Small intestine (tissue), 7 donors: Measurements from ENCODE around the gene RUNX2. TPM values are rescaled to one million over a fixed set of nuclear protein-coding genes. Genes with fewer than 3 reads are reported as not detected.
A peak's percentile ranks its signal among the peaks of the same experiment; 100 is the strongest.

Experiments used
- DNase-seq, 2 donors: peaks; one replicate each; pipeline versions ENCODE4 v3.0.0 to v3.0.0-alpha.2; 2013
- FAIRE-seq: peaks from 2 replicates; lab custom pipeline; 2012; peaks lifted over from hg19 to GRCh38; lab: Jason Lieb, UNC
- H3K27ac ChIP-seq, 3 donors: one replicate each; pipeline ENCODE4 v1.5.1; 2013; ENCODE audit warnings: low read length in 2 of 3, mild to moderate bottlenecking in 2 of 3, control low read depth in 1 of 3, inconsistent platforms in 1 of 3, low read depth in 1 of 3, moderate library complexity in 1 of 3
- H3K27me3 ChIP-seq, 3 donors: one replicate each; pipeline ENCODE4 v1.6.1; 2013; ENCODE audit warnings: low read length in 3 of 3, inconsistent platforms in 1 of 3; ENCODE audit not compliant: control insufficient read depth in 3 of 3, insufficient read depth in 3 of 3
- H3K36me3 ChIP-seq, 3 donors: one replicate each; pipeline ENCODE4 v1.6.1; 2013; ENCODE audit warnings: low read length in 3 of 3, inconsistent platforms in 1 of 3, low read depth in 1 of 3, mild to moderate bottlenecking in 1 of 3, moderate library complexity in 1 of 3; ENCODE audit not compliant: control insufficient read depth in 3 of 3, insufficient read depth in 2 of 3
- H3K4me1 ChIP-seq, 3 donors: one replicate each; pipeline ENCODE4 v1.6.1; 2013; ENCODE audit warnings: low read length in 2 of 3, inconsistent platforms in 1 of 3, low read depth in 1 of 3, mild to moderate bottlenecking in 1 of 3, moderate library complexity in 1 of 3; ENCODE audit not compliant: control insufficient read depth in 3 of 3, insufficient read depth in 2 of 3
- H3K4me3 ChIP-seq, 3 donors: one replicate each; pipeline ENCODE4 v1.5.1; 2013; ENCODE audit warnings: low read length in 3 of 3, control low read depth in 1 of 3, inconsistent platforms in 1 of 3, low read depth in 1 of 3, mild to moderate bottlenecking in 1 of 3, moderate library complexity in 1 of 3
- H3K9me3 ChIP-seq, 2 donors: one replicate each; pipeline ENCODE4 v1.6.1; 2013; ENCODE audit warnings: low read depth in 1 of 2, low read length in 1 of 2; ENCODE audit not compliant: control insufficient read depth in 2 of 2, insufficient read depth in 1 of 2
- WGBS, 3 donors: extraction: QIAGEN DNeasy Blood & Tissue Kit; methylation state at CpG; one replicate each; pipeline ENCODE4 v1.1.7; 2013; 5-methylcytosine and 5-hydroxymethylcytosine counted together
- polyA plus RNA-seq, 4 donors: library from polyadenylated mRNA; stranded (reverse) in 3 of 4; unstranded in 1 of 4; fragments of 200-250 nt in 3 of 4; fragments of 120-200 nt in 1 of 4; gene quantifications; one replicate each; pipeline versions ENCODE4 v1.2.1 to v1.2.3, GENCODE V29; 2013
- donor health status: healthy with polysubstance abuse.
- donor health status: control.
- donor health status: control.
- donor health status: Bipolar disorder and iron deficiency.
- donor health status: healthy.

Gene RUNX2
- polyA plus RNA-seq, 4 donors: under 0.01 to 2.5 (median 0.94) TPM

DNA sequence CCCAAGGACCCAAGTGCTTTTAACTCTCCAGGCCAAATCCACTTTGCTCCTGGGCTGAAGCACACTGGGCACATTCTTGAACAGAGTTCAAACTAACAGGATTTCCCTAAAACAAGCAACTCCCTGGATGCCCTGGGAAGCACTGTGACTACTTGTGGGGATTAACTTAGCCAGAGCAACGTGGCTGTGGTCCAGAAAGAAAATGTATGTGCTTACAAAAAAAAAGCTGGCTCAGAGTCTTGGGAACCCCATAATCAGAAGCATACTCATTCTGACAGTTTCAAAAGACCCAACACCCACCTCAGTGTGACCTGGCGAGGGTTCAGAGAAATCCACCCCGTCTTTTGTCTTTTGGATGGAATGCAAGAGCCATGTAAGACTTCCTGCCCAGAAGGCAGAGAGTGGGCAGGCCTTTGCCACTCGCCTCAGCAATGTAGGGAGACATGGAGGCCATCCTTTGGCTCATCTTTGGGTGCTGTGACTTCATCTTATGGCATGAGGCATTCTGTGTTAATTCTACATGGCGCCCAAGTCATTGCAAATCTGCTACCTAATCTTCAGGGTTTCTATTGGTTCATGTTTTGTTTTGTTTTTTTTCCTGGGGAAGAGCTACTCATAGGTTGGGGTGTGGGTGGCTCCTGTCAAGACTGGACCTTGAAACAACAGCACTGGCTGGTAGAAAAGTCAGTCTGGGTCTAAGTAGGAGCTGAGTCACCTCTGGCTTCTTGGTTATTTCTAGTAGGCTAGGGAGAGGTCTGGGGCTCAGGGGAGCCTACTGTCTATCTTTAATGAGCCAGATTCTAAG is 298.2 kb downstream of the RUNX2 start:
- FAIRE-seq: no peak
- DNase-seq: no peak
- Histone ChIP-seq H3K27me3 (no peaks in the 10 kb centered on the region), H3K4me1 (peaks cover 0 to 3% (median 0%) of the 10 kb centered on the region in 3 donors), H3K9me3 (no peaks in the 10 kb centered on the region), H3K36me3 (no peaks in the 10 kb centered on the region), H3K27ac (no peak overlapping the region), H3K4me3 (no peak overlapping the region)
- 71 to 82% (median 79%) methylated on average over 5 of the region's 5 CpGs for WGBS, 3 donors

- Histone ChIP-seq H3K9me3 (no peaks in the 10 kb centered on the region), H3K36me3 (no peaks in the 10 kb centered on the region), H3K27ac (peak overlapping the region in 1 of 3 donors; percentile 53), H3K4me3 (no peak overlapping the region), H3K27me3 (no peaks in the 10 kb centered on the region), H3K4me1 (peaks cover 0 to 3% (median 0%) of the 10 kb centered on the region in 3 donors)
- FAIRE-seq (no peak), DNase-seq (no peak)
- 59 to 81% (median 65%) methylated on average over 2 of the region's 2 CpGs for WGBS, 3 donors
Measured at GRCh38 chr6:45630314-45630713, 302.2 kb downstream of the RUNX2 start.

GRCh38 chr6:45630801-45631200 is 302.7 kb downstream of the RUNX2 start:
- 76 to 86% (median 81%) methylated on average over 4 of the region's 4 CpGs for WGBS, 3 donors
- H3K36me3 ChIP-seq: no peaks in the 10 kb centered on the region
- H3K27me3 ChIP-seq: no peaks in the 10 kb centered on the region
- FAIRE-seq (no peak), DNase-seq (no peak)
- H3K27ac ChIP-seq: peak overlapping the region in 1 of 3 donors; percentile 53
- H3K4me1 ChIP-seq: peaks cover 0 to 3% (median 0%) of the 10 kb centered on the region in 3 donors
- no peaks in the 10 kb centered on the region for H3K9me3 ChIP-seq
- no peak overlapping the region for H3K4me3 ChIP-seq

- WGBS, 3 donors: 88 to 92% (median 91%) methylated on average over 3 of the region's 3 CpGs
- FAIRE-seq: no peak
Measured at GRCh38 chr6:45631396-45631795, 303.3 kb downstream of the RUNX2 start.

GRCh38 chr6:45633272-45633908 is 305.3 kb downstream of the RUNX2 start:
- 72 to 81% (median 78%) methylated on average over 6 of the region's 6 CpGs for WGBS, 3 donors
- no peaks in the 10 kb centered on the region for H3K36me3 ChIP-seq
- FAIRE-seq (no peak), DNase-seq (no peak)
- H3K4me1 ChIP-seq: peaks cover 0 to 3% (median 0%) of the 10 kb centered on the region in 3 donors
- H3K9me3 ChIP-seq: no peaks in the 10 kb centered on the region
- no peak overlapping the region for H3K4me3 ChIP-seq
- no peak overlapping the region for H3K27ac ChIP-seq
- H3K27me3 ChIP-seq: no peaks in the 10 kb centered on the region

More at GRCh38 chr6:45631396-45631795, 303.3 kb downstream of the RUNX2 start:
- Histone ChIP-seq H3K9me3 (no peaks in the 10 kb centered on the region), H3K27ac (no peak overlapping the region), H3K4me3 (no peak overlapping the region), H3K27me3 (no peaks in the 10 kb centered on the region), H3K36me3 (no peaks in the 10 kb centered on the region), H3K4me1 (peaks cover 0 to 3% (median 0%) of the 10 kb centered on the region in 3 donors)
- no peak for DNase-seq

DNA sequence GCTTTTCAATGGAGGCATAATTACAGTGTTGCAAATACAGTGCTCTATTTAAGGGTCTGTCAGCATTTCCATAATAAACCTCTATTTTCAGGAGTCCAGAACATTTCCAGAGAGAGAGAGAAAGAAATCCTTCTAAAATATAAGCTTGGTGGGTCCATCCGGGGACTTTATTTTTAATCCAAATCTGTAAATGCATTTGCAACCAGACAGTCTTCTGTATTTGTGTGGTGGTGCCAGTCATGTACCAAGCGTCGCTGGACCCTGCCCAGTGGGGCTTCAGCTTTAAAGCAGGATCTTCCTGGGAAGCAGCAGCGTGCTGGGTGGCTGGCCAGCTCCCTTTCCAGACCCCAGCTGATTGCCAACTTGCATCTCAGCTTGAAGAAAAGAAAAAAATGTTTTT is 306.1 kb downstream of the RUNX2 start:
- DNase-seq (no peak), FAIRE-seq (no peak)
- Histone ChIP-seq H3K4me1 (peaks cover 0 to 3% (median 0%) of the 10 kb centered on the region in 3 donors), H3K27me3 (no peaks in the 10 kb centered on the region), H3K4me3 (no peak overlapping the region), H3K27ac (no peak overlapping the region), H3K9me3 (no peaks in the 10 kb centered on the region), H3K36me3 (no peaks in the 10 kb centered on the region)
- WGBS, 3 donors: 82 to 96% (median 91%) methylated on average over 4 of the region's 4 CpGs

DNA sequence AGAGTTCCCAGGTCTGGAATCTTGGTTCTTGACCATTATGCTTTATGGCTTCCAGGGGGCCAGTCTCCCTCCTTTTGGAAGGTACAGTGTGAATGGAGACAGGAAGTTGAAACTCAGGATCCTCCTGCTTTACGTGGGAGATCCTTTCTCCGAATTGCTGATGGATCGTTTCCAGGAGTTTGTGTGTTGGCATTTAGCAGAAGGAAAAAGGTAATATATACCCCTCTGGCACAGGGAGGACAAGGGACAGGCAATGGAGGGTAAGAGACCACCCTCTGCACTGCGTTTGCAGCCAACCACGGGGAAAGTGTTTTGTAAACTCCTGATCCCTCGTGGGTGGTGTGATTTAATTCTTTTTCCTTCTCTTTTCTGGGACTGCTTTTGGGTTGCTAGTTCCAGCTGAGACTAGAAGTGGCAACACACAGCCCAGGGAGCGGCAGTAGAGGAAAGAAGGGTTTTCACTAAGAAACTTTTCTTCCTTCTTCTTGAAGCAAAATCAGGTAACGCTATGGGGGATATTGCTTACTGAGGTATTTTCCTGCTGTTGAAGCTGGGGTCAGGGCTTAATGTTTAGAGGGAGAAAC is 307.2 kb downstream of the RUNX2 start:
- Histone ChIP-seq H3K4me3 (no peak overlapping the region), H3K27ac (no peak overlapping the region), H3K27me3 (no peaks in the 10 kb centered on the region), H3K9me3 (no peaks in the 10 kb centered on the region), H3K4me1 (no peaks in the 10 kb centered on the region), H3K36me3 (no peaks in the 10 kb centered on the region)
- no peak for DNase-seq
- no peak for FAIRE-seq
- WGBS, 3 donors: 72 to 84% (median 84%) methylated on average over 8 of the region's 8 CpGs

DNA sequence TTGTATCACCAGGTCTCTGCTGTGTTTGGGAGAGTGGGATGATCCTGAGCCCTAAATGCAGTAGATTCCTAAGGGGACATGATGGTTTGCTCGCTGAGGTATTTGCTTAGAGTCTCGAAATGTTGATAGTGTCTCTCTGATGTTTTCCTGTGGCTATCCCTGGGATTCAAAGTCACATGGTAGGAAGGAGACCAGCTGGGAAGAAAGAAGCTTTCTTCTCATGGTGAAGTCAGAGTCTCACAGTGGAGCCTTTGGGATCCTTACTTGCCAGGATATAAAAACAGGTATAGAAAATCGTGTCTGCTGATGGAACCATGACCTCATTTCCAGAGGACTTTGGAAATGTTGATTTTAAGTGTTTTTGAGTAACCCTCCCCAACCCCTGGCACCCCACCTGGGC is 308.9 kb downstream of the RUNX2 start:
- H3K4me3 ChIP-seq: no peak overlapping the region
- H3K4me1 ChIP-seq: no peaks in the 10 kb centered on the region
- no peaks in the 10 kb centered on the region for H3K27me3 ChIP-seq
- DNase-seq (no peak), FAIRE-seq (no peak)
- no peaks in the 10 kb centered on the region for H3K36me3 ChIP-seq
- H3K27ac ChIP-seq: no peak overlapping the region
- 80 to 89% (median 85%) methylated on average over 3 of the region's 3 CpGs for WGBS, 3 donors
- no peaks in the 10 kb centered on the region for H3K9me3 ChIP-seq
